ENCODE results near the gene MYO3B.

The MYO3B gene

DNA sequence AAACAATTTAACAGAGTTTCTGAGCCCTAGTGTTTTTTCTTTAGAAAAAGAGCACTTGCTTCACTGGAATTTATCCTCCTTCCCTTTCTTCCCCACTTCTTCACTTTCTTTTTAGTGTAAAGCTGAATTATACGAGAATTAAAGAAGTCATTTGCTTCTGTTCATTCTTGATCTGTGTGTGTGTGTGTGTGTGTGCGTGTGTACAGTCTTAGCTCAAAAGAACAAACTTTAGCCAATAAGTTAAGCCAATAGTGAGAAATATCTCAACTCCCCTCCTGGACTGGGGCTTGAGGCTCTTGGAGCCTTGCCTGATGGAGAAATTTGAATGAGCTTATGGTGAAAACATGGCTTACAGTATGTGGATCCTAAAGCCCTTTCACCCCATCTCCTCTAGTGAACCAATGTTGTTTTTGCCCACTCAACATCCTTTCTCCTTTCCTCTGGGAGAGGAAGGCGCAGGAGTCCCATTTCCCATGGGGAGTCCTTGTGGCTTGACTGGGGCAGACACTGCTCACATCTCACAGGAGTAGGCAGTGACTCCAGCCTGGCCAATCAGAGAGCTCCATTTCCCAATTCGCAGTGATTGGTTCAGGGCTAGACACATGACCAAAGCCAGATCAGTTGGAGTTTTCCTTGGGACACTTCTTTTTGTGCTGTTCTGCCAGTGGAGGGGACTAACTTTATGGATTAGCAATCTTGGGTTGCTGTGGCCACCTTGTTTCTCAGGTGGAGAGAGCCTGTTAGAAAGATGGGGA, 16.3 kb upstream of the MYO3B start:
- TF ChIP-seq EGR1 (IDR thresholded peaks at IDR 0.05), result no peak
- peak; percentile 61 for TF ChIP-seq USF1 (IDR thresholded peaks at IDR 0.05)

DNA sequence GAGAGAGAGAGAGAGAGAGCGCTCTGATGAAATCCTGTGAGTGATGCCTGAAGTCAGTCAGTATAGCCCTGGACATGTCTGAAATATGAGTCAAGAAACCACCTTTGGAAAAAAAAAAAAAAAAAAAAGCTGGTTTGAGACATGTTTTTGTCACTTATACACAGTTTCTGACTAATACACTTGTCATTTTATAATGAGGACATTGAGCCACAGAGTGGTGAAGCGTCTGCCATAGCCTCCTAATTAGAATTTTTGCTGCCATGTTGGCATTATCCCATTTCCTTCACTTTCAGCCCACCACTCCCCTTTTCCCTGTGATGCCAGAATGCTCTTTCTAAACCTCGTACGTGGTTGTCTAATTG, 15.7 kb upstream of the MYO3B start:
- TF ChIP-seq TAF1 (IDR thresholded peaks at IDR 0.05; ENCODE audit: low read depth), result no peak
- TF ChIP-seq, protein P1, sequence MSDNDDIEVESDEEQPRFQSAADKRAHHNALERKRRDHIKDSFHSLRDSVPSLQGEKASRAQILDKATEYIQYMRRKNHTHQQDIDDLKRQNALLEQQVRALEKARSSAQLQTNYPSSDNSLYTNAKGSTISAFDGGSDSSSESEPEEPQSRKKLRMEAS (IDR thresholded peaks at IDR 0.05), result no peak
- no peak for TF ChIP-seq CREB1 (IDR thresholded peaks at IDR 0.05; ENCODE audit: low read depth)
- no peak for TF ChIP-seq USF1 (IDR thresholded peaks at IDR 0.05)
- TF ChIP-seq EGR1 (IDR thresholded peaks at IDR 0.05), result no peak

DNA sequence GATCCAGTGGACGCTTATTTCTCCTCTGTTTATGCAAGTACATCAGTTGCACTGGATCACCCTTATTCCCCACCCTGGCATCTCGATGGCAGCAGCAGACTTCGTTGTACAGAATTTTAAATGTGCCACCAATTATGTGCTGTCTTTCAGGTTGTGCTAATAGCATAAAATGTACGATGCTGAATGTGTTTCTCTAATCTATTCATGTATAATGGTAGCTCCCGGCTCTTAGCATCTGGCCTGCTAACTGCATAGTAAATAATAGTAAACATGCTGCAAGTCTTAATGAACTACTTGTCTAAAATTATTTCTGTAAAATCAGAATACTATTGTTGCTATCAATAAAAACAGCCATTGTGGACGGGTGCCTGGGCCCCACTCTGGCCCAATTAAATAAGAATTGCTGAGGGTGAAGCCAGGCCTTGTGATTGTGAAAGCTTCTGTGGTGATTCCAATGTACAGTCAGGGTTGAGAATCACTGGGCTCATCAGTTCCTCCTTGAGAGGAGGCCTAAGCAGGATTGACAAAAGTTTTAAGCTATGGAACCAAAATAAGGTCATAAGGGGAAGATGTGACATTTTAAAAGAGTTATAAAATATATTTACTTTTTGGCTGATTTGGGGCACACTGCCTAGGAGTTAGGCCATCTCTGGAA, 14.4 kb upstream of the MYO3B start:
- TF ChIP-seq TEAD4 (IDR thresholded peaks at IDR 0.05), result no peak
- TF ChIP-seq TAF1 (IDR thresholded peaks at IDR 0.05; ENCODE audit: low read depth), result no peak
- no peak for TF ChIP-seq USF1 (IDR thresholded peaks at IDR 0.05)
- no peak for TF ChIP-seq EGR1 (IDR thresholded peaks at IDR 0.05)
- no peak for TF ChIP-seq CREB1 (IDR thresholded peaks at IDR 0.05; ENCODE audit: low read depth)
- TF ChIP-seq, protein P1 (IDR thresholded peaks at IDR 0.05), result no peak
- TF ChIP-seq CEBPB (IDR thresholded peaks at IDR 0.05), result no peak
- TF ChIP-seq YY1 (IDR thresholded peaks at IDR 0.05; ENCODE audit: low read depth), result no peak
- TF ChIP-seq EP300 (IDR thresholded peaks at IDR 0.05; ENCODE audit: borderline replicate concordance), result no peak
- TF ChIP-seq RAD21 (IDR thresholded peaks at IDR 0.05; ENCODE audit: low read depth), result no peak
- TF ChIP-seq FOXM1 (IDR thresholded peaks at IDR 0.05; ENCODE audit: borderline replicate concordance, low read depth), result no peak
- no peak for TF ChIP-seq ZBTB7A (IDR thresholded peaks at IDR 0.05; ENCODE audit: low read depth)
- no peak for TF ChIP-seq NFIC (IDR thresholded peaks at IDR 0.05)
- no peak for TF ChIP-seq TCF12 (IDR thresholded peaks at IDR 0.05; ENCODE audit: low read depth)

DNA sequence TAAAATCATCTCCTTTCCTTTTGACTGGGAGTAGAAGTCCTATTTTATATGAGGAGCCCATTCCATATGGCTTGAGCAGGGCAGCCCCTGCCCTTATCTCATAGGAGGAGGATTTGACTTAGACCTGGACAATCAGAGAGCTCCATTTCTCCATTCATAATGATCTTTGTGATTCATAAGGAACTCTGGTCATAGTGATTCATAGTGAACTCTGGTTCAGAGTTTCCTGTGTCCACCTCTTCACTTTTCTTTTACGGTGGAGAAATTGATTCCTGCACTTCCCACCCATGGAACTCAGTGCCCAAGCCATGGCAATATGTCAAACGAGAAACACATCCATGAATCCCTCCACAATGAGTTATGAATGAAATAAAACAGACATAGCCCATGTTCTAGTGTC, 12.8 kb upstream of the MYO3B start:
- TF ChIP-seq, protein P1 (IDR thresholded peaks at IDR 0.05), result no peak
- TF ChIP-seq EP300 (IDR thresholded peaks at IDR 0.05; ENCODE audit: borderline replicate concordance) (no peak), FOXM1 (IDR thresholded peaks at IDR 0.05; ENCODE audit: borderline replicate concordance, low read depth) (no peak), NFIC (IDR thresholded peaks at IDR 0.05) (no peak), TCF12 (IDR thresholded peaks at IDR 0.05; ENCODE audit: low read depth) (no peak), YY1 (IDR thresholded peaks at IDR 0.05; ENCODE audit: low read depth) (no peak), ZBTB7A (IDR thresholded peaks at IDR 0.05; ENCODE audit: low read depth) (no peak)
- TF ChIP-seq, protein P2, sequence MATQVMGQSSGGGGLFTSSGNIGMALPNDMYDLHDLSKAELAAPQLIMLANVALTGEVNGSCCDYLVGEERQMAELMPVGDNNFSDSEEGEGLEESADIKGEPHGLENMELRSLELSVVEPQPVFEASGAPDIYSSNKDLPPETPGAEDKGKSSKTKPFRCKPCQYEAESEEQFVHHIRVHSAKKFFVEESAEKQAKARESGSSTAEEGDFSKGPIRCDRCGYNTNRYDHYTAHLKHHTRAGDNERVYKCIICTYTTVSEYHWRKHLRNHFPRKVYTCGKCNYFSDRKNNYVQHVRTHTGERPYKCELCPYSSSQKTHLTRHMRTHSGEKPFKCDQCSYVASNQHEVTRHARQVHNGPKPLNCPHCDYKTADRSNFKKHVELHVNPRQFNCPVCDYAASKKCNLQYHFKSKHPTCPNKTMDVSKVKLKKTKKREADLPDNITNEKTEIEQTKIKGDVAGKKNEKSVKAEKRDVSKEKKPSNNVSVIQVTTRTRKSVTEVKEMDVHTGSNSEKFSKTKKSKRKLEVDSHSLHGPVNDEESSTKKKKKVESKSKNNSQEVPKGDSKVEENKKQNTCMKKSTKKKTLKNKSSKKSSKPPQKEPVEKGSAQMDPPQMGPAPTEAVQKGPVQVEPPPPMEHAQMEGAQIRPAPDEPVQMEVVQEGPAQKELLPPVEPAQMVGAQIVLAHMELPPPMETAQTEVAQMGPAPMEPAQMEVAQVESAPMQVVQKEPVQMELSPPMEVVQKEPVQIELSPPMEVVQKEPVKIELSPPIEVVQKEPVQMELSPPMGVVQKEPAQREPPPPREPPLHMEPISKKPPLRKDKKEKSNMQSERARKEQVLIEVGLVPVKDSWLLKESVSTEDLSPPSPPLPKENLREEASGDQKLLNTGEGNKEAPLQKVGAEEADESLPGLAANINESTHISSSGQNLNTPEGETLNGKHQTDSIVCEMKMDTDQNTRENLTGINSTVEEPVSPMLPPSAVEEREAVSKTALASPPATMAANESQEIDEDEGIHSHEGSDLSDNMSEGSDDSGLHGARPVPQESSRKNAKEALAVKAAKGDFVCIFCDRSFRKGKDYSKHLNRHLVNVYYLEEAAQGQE (IDR thresholded peaks at IDR 0.05; ENCODE audit: low read depth), result no peak

- TF ChIP-seq CEBPB (IDR thresholded peaks at IDR 0.05), result peak; percentile 55
- TF ChIP-seq FOXM1 (IDR thresholded peaks at IDR 0.05; ENCODE audit: borderline replicate concordance, low read depth), result no peak
- TF ChIP-seq TAF1 (IDR thresholded peaks at IDR 0.05; ENCODE audit: low read depth), result no peak
Observed at GRCh38 chr2:170166735-170167134, 11.2 kb upstream of the MYO3B start.

DNA sequence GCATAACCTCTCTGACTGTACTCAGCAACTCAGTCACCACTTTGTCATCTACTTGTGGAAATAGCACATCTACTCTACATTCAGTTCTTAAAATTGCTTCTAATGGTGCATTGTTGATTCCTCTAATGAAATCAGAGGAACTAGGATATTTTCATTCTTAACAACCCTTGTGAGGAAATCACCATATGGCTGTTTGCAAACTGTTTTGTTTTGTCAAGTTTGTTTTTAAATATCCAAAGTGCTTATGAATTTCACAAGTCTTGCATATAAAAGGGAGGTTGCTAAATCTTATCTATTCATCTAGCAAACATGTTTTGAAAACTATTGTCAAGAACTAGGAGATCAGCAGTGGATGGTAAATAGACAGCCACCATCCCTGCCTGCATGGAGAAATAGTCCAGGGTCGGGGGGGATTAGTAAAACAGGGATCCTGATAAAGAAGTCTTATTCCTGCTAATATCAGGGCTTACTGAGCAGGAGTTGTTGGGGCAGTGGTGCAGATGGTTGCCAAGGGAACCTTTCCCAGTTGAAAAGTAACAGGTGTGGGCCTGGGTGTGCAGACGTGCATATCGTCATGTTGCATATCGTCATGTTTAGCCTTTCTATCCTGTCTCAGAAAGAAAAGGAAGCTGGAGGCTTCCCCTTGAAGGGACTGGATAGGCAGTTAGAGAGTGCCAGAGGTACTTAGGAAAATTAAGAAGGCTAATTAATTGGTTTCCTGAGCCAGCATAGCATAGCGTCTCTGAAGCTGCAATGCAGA, 7.5 kb upstream of the MYO3B start:
- no peak for TF ChIP-seq EGR1 (IDR thresholded peaks at IDR 0.05)
- no peak for TF ChIP-seq CEBPB (IDR thresholded peaks at IDR 0.05)
- no peak for TF ChIP-seq YY1 (IDR thresholded peaks at IDR 0.05; ENCODE audit: low read depth)
- no peak for TF ChIP-seq TCF12 (IDR thresholded peaks at IDR 0.05; ENCODE audit: low read depth)
- no peak for TF ChIP-seq TAF1 (IDR thresholded peaks at IDR 0.05; ENCODE audit: low read depth)
- TF ChIP-seq EP300 (IDR thresholded peaks at IDR 0.05; ENCODE audit: borderline replicate concordance), result no peak
- TF ChIP-seq TEAD4 (IDR thresholded peaks at IDR 0.05), result no peak
- TF ChIP-seq, protein P2 (IDR thresholded peaks at IDR 0.05; ENCODE audit: low read depth), result no peak
- no peak for TF ChIP-seq RAD21 (IDR thresholded peaks at IDR 0.05; ENCODE audit: low read depth)
- no peak for TF ChIP-seq USF1 (IDR thresholded peaks at IDR 0.05)
- no peak for TF ChIP-seq ZBTB7A (IDR thresholded peaks at IDR 0.05; ENCODE audit: low read depth)
- TF ChIP-seq NFIC (IDR thresholded peaks at IDR 0.05), result no peak
- TF ChIP-seq, protein P1 (IDR thresholded peaks at IDR 0.05), result no peak
- no peak for TF ChIP-seq CREB1 (IDR thresholded peaks at IDR 0.05; ENCODE audit: low read depth)
- no peak for TF ChIP-seq FOXM1 (IDR thresholded peaks at IDR 0.05; ENCODE audit: borderline replicate concordance, low read depth)
